OCI-LY7 (cell line): ENCODE results near the gene PKN1.

Experiments used
- EZH2phosphoT487 ChIP-seq: fragments of 200-600 bp; sonication (generic); IDR thresholded peaks from 2 replicates; pipeline ENCODE4 v1.6.1; 2018; ENCODE audit warnings: low read depth, borderline replicate concordance, mild to moderate bottlenecking, mixed run types, antibody characterized with exemption, low read length, moderate library complexity, mixed read lengths
- TF ChIP-seq, protein P1 (sequence below): fragments of 200-600 bp; sonication (generic); conservative IDR thresholded peaks from 2 replicates; pipeline ENCODE4 v1.5.1; 2014; ENCODE audit warnings: mild to moderate bottlenecking, antibody characterized with exemption, low read length, moderate library complexity, mixed read lengths

DNA sequence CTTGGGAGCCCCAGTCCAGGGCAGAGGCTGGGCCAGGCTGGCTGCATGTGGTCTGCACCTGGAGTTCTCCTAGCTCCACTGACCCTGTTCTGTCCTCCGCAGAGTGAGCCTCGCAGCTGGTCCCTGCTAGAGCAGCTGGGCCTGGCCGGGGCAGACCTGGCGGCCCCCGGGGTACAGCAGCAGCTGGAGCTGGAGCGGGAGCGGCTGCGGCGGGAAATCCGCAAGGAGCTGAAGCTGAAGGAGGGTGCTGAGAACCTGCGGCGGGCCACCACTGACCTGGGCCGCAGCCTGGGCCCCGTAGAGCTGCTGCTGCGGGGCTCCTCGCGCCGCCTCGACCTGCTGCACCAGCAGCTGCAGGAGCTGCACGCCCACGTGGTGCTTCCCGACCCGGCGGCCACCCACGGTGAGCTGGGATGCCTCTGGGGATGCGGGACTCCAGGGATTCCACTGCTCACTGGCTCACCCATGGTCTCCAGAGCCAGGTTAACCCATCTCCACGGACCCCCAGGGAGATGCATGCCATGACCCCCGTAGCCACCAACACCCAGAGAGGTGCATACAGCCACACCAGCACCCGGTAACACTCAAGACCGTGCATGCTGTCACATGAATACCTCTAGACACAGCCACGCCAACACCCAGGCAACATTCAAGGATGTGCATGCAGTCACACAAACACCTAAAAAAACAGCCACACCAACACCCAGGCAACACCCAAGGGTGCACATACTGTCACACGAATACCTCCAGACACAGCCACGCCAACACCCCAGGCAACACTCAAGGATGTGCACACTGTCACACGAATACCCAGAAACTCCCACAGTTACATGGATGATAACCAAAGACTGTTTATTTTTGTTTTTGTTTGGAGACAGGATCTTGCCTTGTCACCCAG is 8.2 kb downstream of the PKN1 start:
- TF ChIP-seq, protein P1, sequence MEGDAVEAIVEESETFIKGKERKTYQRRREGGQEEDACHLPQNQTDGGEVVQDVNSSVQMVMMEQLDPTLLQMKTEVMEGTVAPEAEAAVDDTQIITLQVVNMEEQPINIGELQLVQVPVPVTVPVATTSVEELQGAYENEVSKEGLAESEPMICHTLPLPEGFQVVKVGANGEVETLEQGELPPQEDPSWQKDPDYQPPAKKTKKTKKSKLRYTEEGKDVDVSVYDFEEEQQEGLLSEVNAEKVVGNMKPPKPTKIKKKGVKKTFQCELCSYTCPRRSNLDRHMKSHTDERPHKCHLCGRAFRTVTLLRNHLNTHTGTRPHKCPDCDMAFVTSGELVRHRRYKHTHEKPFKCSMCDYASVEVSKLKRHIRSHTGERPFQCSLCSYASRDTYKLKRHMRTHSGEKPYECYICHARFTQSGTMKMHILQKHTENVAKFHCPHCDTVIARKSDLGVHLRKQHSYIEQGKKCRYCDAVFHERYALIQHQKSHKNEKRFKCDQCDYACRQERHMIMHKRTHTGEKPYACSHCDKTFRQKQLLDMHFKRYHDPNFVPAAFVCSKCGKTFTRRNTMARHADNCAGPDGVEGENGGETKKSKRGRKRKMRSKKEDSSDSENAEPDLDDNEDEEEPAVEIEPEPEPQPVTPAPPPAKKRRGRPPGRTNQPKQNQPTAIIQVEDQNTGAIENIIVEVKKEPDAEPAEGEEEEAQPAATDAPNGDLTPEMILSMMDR: no peak
- no peak for TF ChIP-seq EZH2phosphoT487
